HG03095 (cell line): ENCODE results near the gene MXD4.

Experiments used
- ATAC-seq: cut with Tn5 transposase; IDR thresholded peaks from one replicate; pipeline ENCODE4 v1.9.1; 2021; ENCODE audit warnings: moderate library complexity; ENCODE audit not compliant: unreplicated experiment

Gene MXD4

GRCh38 chr4:2292646-2293108 lies 30.8 kb upstream of the MXD4 start:
- no peak for ATAC-seq

DNA sequence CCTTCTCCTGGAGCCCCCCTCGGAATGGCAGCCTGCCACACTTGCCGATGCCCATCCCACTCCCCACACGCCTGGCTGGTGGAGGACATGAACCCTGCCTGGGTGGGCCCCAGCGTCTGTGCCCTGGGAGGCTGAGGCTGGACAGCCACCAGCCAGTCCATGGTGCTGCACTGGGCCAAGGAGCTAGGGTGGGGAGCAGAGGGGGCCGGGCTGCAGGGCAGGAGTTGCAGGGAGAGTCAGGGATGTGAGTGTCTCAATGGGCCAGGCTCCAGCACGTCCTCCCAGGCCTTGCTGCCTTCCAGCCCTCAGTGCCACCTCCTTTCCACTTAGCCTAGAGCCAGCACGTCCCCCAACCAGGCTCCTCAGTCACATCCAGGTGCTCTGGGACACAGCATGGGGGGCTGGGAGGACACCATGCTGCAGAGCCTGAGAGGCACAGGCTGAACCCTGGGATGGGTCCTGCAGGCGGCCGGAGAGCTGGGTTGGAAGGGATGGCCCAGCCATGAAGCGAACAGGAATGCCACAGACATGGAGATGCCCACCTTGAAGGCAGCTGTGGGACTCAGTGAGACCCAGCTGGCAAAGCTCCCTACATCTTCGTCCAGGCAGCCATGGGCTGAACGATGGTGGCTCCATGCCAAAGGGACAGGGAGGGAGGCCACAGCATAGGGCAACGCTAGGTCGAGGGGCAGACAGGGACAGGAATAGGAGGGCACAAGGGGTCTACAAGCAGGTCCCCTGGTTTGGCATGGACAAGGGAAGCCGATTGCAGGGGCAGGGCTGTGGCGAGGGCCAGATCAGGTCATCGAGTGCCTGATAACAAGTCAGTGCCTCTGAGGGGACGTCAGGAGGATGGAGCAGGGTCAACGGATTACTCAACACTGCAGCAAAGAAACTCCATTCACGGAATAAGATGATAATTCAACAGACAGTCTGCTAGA lies 30.1 kb upstream of the MXD4 start:
- no peak for ATAC-seq

GRCh38 chr4:2290974-2291704 lies 29.2 kb upstream of the MXD4 start:
- no peak for ATAC-seq

DNA sequence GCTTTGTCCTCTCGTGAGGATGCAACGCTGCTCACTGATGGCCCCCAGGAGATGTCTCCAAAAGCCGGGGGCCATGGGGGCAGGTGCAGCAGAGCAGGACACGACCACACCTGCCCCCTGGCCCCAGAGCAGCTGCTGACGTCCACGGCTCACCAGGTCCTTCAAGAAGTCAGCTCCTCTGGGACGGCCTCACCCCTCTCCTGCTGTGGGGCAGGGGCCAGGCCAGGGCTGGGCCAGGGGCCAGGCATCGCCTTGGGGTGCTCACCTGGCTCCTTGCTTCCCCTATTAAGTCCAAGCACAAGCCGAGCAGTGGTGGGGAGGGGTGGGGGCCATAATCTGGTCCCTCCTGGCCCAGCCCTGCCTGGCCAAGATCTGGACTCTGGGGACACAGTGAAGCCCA lies 28.6 kb upstream of the MXD4 start:
- ATAC-seq, result no peak

DNA sequence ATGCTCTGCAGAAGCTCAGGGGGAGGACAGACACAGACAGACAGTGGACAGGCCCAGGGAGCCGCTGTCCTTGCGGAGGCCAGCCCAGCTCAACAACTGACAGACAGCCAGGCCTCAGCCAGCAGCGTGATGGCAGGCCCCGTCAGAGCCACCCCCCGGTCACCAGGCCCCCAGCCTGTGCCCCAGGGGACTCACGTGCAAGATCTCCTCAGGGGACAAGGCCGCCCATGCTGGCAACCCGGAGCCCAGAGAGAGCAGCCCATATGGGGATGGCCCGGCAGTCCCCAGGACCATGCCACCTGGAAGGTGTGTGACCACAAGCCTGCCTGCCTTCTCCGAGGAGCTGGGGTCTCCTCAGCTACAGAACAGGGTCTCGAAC lies 28.0 kb upstream of the MXD4 start:
- no peak for ATAC-seq

DNA sequence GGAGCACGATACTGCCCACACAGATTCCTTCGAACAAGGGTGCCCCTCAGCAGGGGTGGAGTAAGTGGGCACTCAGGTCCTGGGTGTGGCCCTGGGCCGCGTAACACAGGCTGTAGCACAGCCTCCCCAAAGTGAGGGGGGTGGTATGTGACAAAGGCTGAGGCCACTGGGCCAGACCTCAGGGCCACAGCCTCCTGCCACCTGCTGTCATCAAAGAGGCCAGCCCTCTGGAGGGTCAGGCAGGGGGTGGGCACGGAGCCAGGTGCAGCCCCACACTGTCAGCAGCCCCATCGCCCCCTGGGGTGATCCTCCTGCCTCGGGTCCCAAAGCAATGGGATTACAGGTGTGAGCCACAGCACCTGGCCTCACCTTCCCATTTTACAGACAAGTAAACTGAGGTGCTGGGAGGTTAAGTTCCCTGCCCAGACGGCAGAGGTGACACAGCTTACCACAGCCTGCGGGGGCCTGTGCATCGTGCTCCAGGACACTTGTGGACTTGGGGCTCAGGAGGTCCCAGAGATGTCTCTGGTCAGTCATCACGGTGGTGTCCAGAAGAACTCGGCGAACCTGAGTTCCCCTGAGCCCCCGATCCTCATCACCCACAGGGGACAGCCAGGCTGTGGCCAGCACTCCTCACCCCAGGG lies 27.5 kb upstream of the MXD4 start:
- no peak for ATAC-seq

- no peak for ATAC-seq
Observed at GRCh38 chr4:2288051-2288541, 26.2 kb upstream of the MXD4 start.

GRCh38 chr4:2287594-2287915 lies 25.6 kb upstream of the MXD4 start:
- ATAC-seq, result no peak

- no peak for ATAC-seq
Observed at GRCh38 chr4:2286904-2287593, 25.1 kb upstream of the MXD4 start.

DNA sequence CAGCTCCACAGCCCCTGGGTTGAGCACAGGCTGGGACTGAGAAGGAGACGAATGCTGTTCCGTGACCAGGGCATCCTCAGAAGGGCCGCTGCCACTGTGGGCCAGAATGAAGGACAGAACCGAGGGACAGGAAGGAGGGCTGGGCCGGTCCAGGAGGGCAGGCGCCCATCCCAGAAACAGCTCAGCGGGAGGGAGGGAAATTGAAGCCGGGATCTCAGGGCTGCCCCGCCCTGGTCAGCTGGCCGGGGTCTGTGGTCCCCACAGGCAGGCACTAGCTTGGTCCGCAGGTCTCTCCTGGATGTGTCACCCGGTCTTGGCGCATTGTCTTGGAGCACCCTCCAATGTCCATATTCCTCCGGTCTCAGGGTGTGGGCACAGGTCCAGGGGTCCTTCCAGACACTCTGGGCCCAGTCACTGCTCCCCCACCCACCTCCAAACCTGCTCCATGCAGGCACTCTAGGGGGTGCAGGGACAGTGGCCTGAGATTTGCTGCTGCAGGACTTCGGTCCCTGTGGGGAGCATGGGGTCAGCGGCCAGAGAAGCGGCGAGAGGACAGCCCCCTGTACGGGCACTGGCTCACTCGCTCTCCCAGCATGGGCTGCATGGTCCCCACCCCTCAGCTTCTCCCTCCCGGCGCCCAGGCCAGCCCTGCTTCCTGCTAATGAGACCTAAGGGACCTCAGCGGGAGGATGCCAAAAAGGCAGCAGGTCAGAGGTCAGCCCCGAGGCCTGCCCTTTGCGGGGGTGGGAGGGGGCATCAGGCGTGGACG lies 23.9 kb upstream of the MXD4 start:
- no peak for ATAC-seq

GRCh38 chr4:2284934-2285612 lies 23.2 kb upstream of the MXD4 start:
- ATAC-seq, result no peak

GRCh38 chr4:2284161-2284933 lies 22.4 kb upstream of the MXD4 start:
- ATAC-seq, result no peak

GRCh38 chr4:2283199-2283711 lies 21.3 kb upstream of the MXD4 start:
- no peak for ATAC-seq

- no peak for ATAC-seq
Observed at GRCh38 chr4:2281575-2282343, 19.9 kb upstream of the MXD4 start.

- no peak for ATAC-seq
Observed at GRCh38 chr4:2280531-2281300, 18.8 kb upstream of the MXD4 start.

DNA sequence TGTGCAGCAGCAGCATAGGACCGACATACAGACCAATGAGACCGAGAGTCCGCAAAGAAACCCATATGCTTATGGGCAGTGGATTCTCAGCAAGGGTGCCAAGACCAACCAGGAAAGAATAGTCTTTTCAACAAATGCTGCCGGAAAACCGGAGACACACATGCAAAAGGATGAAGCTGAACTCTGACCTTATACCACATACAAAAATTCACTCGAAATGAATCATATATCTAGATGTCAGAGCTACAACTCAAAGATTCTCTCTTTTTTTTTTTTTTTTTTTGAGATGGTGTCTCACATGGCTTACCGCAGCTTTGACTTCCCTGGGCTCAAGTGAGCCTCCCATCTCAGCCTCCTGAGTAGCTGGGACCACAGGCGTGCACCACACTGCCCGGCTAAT lies 16.0 kb upstream of the MXD4 start:
- no peak for ATAC-seq
